Non-pigmented ciliary epithelial cell (primary cell): ENCODE results near the gene JAML.

Source experiments
- DNase-seq: peaks from one replicate; pipeline ENCODE4 v3.0.0-alpha.2; 2010; ENCODE audit warnings: low read depth

JAML gene

GRCh38 chr11:118145285-118146227 is 79.3 kb downstream of the JAML start:
- peak; percentile 3 for DNase-seq

GRCh38 chr11:118144301-118145268 is 80.2 kb downstream of the JAML start:
- DNase-seq = no peak
